ENCODE data around the gene SDR9C7.

Gene SDR9C7

GRCh38 chr12:56874821-56875220, 59.4 kb downstream of the SDR9C7 start:
- no peak overlapping the region for H3K27ac Mint-ChIP-seq
- no peaks in the 10 kb centered on the region for H3K36me3 Mint-ChIP-seq (ENCODE audit: low read depth)
- H3K4me3 Mint-ChIP-seq, result no peak overlapping the region
- H3K9me3 Mint-ChIP-seq, result peaks cover 9% of the 10 kb centered on the region
- H3K4me1 Mint-ChIP-seq, result no peaks in the 10 kb centered on the region
- no peak for TF ChIP-seq CTCF (IDR thresholded peaks at IDR 0.05; ENCODE audit: unreplicated experiment in 3 of 3)
- H3K27me3 Mint-ChIP-seq (ENCODE audit: low read depth), result peaks cover 5% of the 10 kb centered on the region

DNA sequence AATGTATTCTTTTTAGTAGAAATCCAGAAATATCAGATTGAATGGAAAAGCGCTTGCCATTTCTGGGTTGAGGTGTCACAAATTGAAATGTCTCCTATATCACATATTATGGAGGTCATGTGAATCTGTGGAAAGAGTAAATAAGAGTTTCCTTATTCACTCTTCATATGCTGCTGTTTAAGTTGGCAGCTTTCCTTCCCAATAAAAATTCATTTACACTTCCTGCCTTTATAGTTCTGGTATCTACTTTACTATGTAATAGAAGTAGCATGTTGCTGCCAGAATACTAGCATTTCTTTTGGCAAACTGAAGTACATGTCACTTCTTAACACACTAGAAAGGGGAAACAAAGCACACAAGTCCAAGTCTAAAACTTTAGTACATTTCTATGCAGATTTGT, 60.8 kb downstream of the SDR9C7 start:
- Mint-ChIP-seq H3K4me3 (no peak overlapping the region), H3K4me1 (no peaks in the 10 kb centered on the region), H3K27me3 (ENCODE audit: low read depth) (peaks cover 5% of the 10 kb centered on the region), H3K9me3 (peaks cover 11% of the 10 kb centered on the region), H3K27ac (no peak overlapping the region), H3K36me3 (ENCODE audit: low read depth) (no peaks in the 10 kb centered on the region)
- no peak for TF ChIP-seq CTCF (IDR thresholded peaks at IDR 0.05; ENCODE audit: unreplicated experiment in 3 of 3)

Measured in nephron (organoid).